Kidney (tissue), 14 donors: ENCODE data around the gene GART. TPM values are rescaled to one million over a fixed set of nuclear protein-coding genes. Genes with fewer than 3 reads are reported as not detected.

Experiments
- DNase-seq, 5 donors: peaks; one replicate each; pipeline ENCODE4 v3.0.0-alpha.2; 2013 to 2020
- FAIRE-seq: peaks from 2 replicates; lab custom pipeline; 2012; peaks lifted over from hg19 to GRCh38; lab: Jason Lieb, UNC
- H3K27ac ChIP-seq, 2 donors: one replicate each; pipeline ENCODE4 v1.7.0; 2013; ENCODE audit warnings: low read depth in 2 of 2, low read length in 2 of 2, inconsistent platforms in 1 of 2
- H3K27me3 ChIP-seq: one replicate; pipeline ENCODE4 v1.7.1; 2013; ENCODE audit warnings: low read length, inconsistent platforms; ENCODE audit not compliant: control insufficient read depth, insufficient read depth
- H3K36me3 ChIP-seq, 3 donors: one replicate each; pipeline versions ENCODE4 v1.7.0 to v1.7.1; 2013; ENCODE audit warnings: low read length in 3 of 3, control low read depth in 1 of 3, inconsistent platforms in 1 of 3; ENCODE audit not compliant: insufficient read depth in 3 of 3, control insufficient read depth in 2 of 3
- H3K4me1 ChIP-seq, 3 donors: one replicate each; pipeline versions ENCODE4 v1.7.0 to v1.7.1; 2013; ENCODE audit warnings: low read length in 3 of 3, inconsistent platforms in 1 of 3, low read depth in 1 of 3; ENCODE audit not compliant: control insufficient read depth in 2 of 3, insufficient read depth in 2 of 3
- H3K4me3 ChIP-seq, 3 donors: one replicate each; pipeline versions ENCODE4 v1.7.0 to v1.8.1; 2013; ENCODE audit warnings: low read length in 3 of 3, control low read depth in 1 of 3, inconsistent platforms in 1 of 3
- H3K9ac ChIP-seq, 3 donors: one replicate each; pipeline versions ENCODE4 v1.7.0 to v1.7.1; 2013; ENCODE audit warnings: low read length in 3 of 3, control low read depth in 1 of 3, inconsistent platforms in 1 of 3
- H3K9me3 ChIP-seq, 3 donors: one replicate each; pipeline versions ENCODE4 v1.7.0 to v1.7.1; 2013; ENCODE audit warnings: low read length in 3 of 3, control low read depth in 1 of 3, inconsistent platforms in 1 of 3; ENCODE audit not compliant: control insufficient read depth in 2 of 3, insufficient read depth in 1 of 3
- intact Hi-C: fragments of 100-400 bp; cut with DNase I; formaldehyde crosslinking; loops from one replicate; pipeline ENCODE4 v1.11.1; 2022
- polyA plus RNA-seq: library from polyadenylated mRNA; stranded (reverse); fragments of 350-450 nt; fragmentation: Illumina TruSeq; extraction: RNeasy Lipid Tissue Mini Kit (QIAGEN cat#74804); gene quantifications from one replicate; pipeline ENCODE4 v1.2.3, GENCODE V29; 2014; ENCODE audit warnings: low read depth, low replicate concordance; ENCODE audit not compliant: insufficient read depth
- total RNA-seq: library from RNA; stranded (reverse); fragmentation: NEBNext Ultra II Directional; extraction: Animal tissue kit (Norgen Biotek cat#: 25700); gene quantifications from one replicate; pipeline ENCODE4 v1.2.1, GENCODE V29; 2021
- TF ChIP-seq, protein P1 (sequence below): IDR thresholded peaks from 3 replicates; pipeline ENCODE4 v1.5.1; 2012; ENCODE audit warnings: mild to moderate bottlenecking, moderate library complexity, borderline replicate concordance; ENCODE audit not compliant: insufficient read depth; ENCODE audit errors: extremely low read depth
- donor health status: control.
- donor health status: control.
- donor health status: control.
- donor health status: control.
- donor health status: control.
- donor health status: DM: yes; HTN: yes; CAD: no.
- donor health status: Normal renal cell carcinoma (clear cell type).

The GART gene
- total and polyA plus RNA-seq, 2 donors from 2014 or later: 17.5 to 60.9 TPM

GRCh38 chr21:33522297-33522952 lies 19.5 kb downstream of the GART start:
- Histone ChIP-seq H3K27me3 (no peaks in the 10 kb centered on the region), H3K9ac (no peak overlapping the region), H3K4me1 (no peaks in the 10 kb centered on the region), H3K36me3 (peaks cover 0 to 23% (median 14%) of the 10 kb centered on the region in 3 donors), H3K27ac (no peak overlapping the region), H3K4me3 (no peak overlapping the region), H3K9me3 (no peaks in the 10 kb centered on the region)
- FAIRE-seq: no peak
- intact Hi-C loops: no loop called here
- TF ChIP-seq, protein P1, sequence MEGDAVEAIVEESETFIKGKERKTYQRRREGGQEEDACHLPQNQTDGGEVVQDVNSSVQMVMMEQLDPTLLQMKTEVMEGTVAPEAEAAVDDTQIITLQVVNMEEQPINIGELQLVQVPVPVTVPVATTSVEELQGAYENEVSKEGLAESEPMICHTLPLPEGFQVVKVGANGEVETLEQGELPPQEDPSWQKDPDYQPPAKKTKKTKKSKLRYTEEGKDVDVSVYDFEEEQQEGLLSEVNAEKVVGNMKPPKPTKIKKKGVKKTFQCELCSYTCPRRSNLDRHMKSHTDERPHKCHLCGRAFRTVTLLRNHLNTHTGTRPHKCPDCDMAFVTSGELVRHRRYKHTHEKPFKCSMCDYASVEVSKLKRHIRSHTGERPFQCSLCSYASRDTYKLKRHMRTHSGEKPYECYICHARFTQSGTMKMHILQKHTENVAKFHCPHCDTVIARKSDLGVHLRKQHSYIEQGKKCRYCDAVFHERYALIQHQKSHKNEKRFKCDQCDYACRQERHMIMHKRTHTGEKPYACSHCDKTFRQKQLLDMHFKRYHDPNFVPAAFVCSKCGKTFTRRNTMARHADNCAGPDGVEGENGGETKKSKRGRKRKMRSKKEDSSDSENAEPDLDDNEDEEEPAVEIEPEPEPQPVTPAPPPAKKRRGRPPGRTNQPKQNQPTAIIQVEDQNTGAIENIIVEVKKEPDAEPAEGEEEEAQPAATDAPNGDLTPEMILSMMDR: no peak
- DNase-seq: no peak

DNA sequence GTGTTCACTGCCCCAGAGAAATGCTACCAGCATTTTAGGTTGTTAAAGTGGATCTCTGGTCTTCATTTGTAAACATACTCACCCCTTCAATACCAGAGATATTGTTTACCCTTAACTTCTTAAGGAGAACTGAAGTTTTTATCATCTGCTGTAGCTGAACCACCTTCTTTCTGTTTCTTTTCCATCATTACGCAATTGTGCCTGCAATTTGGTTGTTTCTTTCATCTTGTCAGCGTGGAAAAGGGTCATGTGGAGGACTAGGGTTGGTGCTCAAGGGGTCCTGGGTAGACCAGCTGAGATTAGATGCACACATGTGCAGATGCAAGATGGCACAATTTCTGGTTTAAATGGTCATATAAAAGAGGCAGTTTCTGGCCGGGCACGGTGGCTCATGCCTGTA lies 23.0 kb downstream of the GART start:
- no peaks in the 10 kb centered on the region for H3K4me1 ChIP-seq
- TF ChIP-seq, protein P1: no peak
- no peaks in the 10 kb centered on the region for H3K9me3 ChIP-seq
- FAIRE-seq: no peak
- H3K27me3 ChIP-seq: no peaks in the 10 kb centered on the region
- no peak overlapping the region for H3K27ac ChIP-seq
- peaks cover 2 to 42% (median 32%) of the 10 kb centered on the region in 3 donors for H3K36me3 ChIP-seq
- H3K4me3 ChIP-seq: no peak overlapping the region
- intact Hi-C loops: no loop called here
- H3K9ac ChIP-seq: no peak overlapping the region
- no peak for DNase-seq

- TF ChIP-seq, protein P1: no peak
- no peaks in the 10 kb centered on the region for H3K27me3 ChIP-seq
- peaks cover 2 to 53% (median 36%) of the 10 kb centered on the region in 3 donors for H3K36me3 ChIP-seq
- intact Hi-C loops: no loop called here
- H3K4me3 ChIP-seq: no peak overlapping the region
- no peak for FAIRE-seq
- no peak overlapping the region for H3K9ac ChIP-seq
- H3K4me1 ChIP-seq: no peaks in the 10 kb centered on the region
- no peaks in the 10 kb centered on the region for H3K9me3 ChIP-seq
- no peak for DNase-seq
- H3K27ac ChIP-seq: no peak overlapping the region
These were observed 27.7 kb downstream of the GART start for GRCh38 chr21:33514229-33514628.
